Suppressor macrophage treated with lipopolysaccharide for 1 hour (primary cell): ENCODE data around the gene PRKRA.
A peak's percentile ranks its signal among the peaks of the same experiment; 100 is the strongest.
"Not testable (repeated sequence)": the region's sequence is repeated elsewhere in the genome, so short reads cannot be mapped to it uniquely, and the experiment has no call there.

Experiments
- DNase-seq, 3 donors: peaks; one replicate each; pipeline ENCODE4 v3.0.0-alpha.2; 2020 to 2022

PRKRA gene

DNA sequence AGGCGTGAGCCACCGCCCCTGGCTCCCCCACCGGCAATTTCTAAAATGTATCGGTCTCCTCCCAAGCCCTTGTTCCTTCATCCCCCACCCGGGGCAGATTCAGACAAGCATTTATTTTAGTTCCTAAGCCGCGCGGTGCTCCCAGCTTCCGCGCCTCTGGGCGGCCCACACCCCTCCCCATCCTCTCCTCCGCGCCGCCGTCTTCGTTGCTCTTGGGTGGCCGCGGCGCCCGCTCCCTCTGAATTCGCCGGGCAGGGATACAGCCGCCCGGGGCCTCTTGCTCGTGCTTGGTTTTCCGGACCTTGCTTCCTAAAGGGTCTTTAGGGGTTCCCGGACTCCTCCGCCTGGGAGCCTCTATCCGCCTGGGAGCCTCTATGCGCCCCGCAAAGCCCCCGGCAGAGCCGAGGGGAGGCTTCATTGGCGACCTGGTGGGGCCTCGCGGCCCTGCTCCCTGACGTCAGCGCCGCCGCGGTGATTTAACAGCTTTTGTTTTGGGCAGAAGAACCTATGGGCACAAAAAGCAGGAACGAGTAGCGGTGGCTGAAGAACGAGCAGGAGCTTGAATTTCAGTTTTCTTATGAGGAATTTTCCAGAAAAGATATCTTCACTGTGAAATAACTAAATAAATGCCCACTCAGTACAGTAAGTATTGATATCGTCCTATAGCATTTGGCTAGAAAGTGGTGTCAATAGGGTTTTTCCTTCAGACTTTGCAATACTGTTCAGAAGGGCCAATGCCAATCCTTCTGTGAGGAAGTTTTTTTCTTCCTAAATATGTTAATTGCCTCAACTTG is 37.3 kb downstream of the PRKRA start:
- peak; percentile 86 to 92 (median 89) for DNase-seq

DNA sequence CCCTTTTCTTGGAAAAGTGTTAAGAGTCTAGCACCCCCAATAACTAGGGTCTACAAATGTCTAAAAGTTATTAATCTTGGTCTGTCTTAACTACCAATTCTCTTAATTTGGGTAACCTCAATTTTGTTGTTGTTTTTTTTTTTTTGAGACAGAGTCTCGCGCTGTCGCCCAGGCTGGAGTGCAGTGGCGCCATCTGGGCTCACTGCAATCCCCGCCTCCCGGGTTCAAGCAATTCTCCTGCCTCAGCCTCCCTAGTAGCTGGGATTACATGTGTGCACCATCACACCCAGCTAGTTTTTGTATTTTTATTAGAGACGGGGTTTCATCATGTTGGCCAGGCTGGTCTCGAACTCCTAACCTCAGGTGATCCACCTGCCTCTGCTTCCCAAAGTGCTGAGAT is 38.5 kb downstream of the PRKRA start:
- not testable (repeated sequence) for DNase-seq

DNA sequence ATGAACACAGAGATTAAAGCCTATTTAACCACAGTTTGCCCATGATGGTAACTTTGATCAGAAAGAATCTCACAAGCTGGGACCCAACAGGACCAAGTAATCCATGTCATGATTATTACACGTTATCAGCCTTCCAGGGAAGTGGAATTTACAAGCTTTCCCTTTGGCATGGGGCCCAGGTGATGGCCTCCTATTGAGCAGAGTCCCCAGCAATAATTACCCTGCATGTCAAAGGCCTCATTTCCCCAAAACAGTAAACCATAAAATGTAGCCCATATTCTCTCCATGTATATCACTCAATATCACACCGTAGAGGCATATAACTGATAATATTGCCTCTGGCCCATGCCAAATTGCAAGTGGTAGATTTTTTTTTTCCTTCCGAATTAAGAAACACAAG is 38.9 kb downstream of the PRKRA start:
- DNase-seq, result no peak

DNA sequence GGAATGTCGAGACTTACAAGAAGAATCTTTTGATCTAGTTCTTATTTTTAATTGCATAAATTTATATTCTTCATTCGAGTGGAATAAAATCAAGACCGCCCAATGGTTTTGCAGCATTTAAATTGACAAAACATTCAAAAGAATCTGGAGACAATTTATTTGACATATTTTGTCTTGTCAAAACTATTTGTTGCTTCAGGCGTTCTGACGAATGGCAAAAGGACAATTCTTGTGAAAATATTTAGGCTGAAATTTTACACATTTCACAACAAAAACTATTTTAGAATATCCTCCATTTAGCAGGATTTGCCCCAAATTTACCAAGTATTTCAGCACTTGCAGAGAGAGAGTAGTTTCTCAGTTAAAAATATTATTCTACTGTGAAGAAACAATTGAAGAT is 41.7 kb downstream of the PRKRA start:
- no peak for DNase-seq

DNA sequence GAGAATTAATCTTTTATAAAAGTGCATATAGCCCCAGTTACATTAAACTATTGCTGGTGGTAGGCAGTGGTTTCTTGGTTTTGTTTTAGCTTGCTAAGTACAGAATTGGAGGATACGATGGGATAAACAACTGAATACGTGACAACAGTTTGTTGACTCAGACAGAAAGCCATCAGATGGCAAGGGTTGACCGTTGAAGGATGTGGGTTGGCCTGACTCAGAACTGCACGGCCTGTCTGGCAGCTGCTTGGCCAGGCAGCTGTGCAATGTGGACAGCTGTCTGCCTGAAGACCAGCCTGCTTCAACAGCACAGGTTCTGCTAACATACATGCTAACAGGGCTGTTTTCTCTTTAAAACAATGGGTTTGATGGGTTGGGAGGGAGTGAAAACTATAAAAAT is 46.6 kb downstream of the PRKRA start:
- peak; percentile 44 to 54 (median 50) for DNase-seq

DNA sequence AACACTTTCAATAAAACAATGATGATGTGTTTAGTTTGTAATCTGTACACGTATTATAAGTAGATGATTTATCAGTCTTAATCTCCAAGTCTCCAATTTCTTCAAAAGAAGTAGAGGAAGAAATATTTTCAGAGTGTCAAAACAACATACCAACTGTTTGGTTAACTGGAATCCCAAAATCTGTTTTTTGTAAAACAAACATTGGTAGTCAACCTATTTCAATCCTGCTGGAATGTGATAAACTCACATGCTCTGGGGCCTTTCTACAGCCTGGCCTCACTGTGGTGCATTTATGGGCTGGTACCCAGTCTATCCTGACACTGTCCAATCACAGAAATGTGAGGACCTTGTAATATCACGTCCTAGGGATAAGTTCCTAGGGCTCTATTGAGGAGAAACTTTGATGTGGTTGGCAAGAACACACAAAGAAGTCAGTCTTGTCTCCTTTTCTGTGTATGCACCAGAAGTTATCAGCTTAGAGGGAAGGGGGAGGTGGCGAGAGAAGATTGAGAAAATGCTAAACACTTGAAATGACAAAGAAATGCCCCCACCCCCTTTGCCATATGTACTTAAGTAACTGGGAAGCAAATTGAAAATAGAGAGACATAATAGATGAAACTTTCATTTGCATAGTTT is 47.2 kb downstream of the PRKRA start:
- no peak for DNase-seq

DNA sequence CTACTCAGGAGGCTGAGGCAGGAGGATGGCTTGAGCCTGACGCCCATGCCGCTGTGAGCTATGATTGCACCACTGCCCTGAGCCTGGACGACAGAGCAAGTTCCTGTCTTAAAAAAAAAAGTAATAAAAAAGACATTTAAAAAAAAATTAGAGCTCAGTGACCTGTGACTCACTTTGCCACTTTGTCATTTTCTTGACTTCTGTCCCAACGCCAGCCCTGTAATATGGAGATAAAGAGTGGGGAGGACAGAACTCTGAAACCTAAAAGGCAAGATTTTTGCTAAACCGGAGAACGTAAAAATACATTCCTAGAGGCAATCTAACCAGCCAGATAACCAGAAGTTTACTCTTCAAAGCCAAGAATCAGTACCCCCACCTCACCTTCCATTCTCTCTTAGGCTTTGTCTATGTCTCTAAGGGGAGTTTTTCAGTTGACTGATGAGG is 49.0 kb downstream of the PRKRA start:
- no peak for DNase-seq

DNA sequence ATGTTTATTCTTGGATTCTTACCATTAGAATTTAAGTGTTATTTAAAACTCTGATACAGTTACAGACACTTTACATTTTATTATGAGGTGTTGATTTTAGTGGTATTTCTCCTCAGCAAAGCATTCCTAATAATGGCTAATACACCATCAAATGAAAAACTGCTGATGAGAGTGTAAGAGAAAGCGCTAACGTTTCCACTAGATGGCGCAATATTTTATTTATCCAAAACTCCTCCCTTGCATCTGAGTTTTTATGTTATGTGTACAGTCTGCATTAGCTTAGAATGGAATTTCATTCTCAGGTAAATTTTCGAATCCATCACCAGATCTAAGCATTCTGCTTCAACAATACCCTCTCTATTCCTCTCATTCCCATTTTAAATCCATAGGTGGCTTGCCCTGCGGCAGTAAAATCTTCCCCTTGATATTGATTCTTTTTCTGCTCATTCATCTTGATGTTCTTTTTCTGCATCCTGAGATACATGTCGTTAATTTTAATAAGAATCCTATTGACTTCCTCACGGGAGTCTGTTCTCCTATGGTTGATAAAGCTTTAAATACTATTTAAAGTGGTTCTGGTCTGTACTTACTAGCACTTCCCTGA is 53.9 kb downstream of the PRKRA start:
- peak; percentile 70 to 87 (median 79) for DNase-seq

DNA sequence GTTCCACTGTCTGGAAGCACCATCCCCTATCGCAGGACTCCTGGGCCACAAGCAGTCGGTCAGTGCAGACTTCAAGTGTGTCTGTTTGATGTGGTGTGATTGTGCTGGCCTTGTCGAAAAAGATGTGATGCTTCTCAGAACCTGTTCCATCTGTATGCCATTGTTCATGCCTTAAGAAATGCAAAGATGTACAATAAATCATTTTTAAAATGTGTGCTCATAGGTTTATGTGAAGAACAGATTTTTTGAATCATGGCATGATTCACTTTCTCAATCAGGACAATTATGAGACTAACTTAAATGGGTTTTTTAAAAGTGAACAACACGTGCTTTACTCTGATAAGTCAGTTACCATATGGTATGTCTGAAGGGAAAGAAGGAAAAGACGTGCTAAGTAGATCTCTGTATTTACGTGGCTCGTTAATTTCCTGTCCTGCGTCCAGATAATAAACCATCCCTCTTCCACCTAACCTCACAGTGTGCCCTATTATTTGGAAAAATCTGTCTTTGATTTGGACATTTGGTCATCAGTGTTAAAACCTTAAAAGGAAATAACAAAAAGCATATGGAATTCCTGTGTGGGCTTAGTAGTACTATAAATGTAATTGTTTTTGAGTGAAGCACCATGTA is 54.9 kb downstream of the PRKRA start:
- no peak for DNase-seq

DNA sequence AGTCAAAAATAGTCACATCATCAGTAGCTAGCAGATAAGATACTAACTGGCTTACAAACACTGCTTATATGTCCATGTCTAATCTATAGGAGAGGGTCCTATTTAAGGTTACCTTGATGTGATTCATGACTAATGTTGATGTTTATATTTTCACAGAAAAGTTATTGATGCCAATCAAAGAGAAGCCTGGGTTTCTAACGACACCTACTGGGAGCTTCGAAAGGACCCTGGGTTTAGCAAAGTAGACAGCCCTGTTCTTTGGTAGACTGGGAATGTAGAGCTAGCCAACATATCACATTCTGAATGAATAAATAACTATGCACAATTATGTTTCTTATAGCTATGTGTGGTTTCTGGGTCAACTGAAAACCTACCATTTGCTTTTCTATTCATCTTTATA is 55.7 kb downstream of the PRKRA start:
- DNase-seq, result no peak

DNA sequence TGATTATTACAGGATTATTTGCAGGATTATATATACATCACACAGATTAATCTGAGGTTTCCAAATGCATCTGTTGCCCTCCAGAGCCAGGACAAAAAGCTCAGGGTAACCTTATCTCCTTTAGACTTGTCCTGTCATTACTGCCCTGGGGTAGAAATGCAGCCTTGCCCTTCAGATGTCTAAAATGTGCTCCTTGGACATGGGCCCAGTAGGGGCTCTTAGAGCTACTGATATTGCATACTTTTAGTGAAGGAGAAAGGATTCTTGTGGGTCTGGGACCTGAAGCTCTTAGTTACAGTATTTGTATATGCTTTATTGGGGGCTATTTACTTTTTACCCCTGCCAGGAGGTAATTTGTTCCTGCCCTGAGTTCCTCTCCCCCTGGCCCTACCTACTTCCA is 56.1 kb downstream of the PRKRA start:
- no peak for DNase-seq

DNA sequence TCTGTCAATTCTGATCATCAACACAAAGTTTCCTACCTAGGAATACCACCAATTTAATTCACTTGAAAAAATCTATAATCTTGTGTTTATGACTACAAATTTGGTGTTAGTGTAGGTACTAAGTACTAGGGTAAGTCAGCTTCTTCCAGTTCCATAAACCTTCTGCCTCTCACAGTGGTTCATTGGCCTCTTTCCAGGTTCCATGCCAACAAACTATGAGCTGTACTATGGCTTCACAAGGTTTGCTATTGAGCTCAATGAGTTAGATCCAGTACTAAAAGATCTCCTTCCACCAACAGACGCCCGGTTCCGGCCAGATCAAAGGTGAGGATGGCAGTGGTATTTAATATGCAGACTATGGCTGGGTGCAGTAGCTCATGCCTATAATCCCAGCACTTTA is 58.8 kb downstream of the PRKRA start:
- DNase-seq, result no peak

DNA sequence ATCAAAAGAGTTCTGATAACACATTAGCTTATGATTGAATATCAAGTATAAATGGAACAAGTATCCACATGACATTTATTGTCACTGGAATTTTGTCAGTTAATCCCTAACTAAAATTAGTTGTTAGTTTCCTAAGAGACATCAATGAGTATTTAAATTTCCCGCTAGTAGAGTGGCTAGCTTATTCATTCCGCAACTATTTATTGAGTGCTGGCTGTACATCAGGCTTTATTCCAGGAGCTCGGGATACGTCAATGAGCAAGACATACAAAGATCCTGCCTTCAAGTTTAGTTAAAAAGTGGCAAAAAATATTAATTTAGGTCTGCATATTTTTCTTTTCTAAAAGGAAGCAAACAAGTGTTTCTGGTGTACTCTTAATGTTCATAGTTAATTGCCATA is 59.3 kb downstream of the PRKRA start:
- DNase-seq, result no peak

DNA sequence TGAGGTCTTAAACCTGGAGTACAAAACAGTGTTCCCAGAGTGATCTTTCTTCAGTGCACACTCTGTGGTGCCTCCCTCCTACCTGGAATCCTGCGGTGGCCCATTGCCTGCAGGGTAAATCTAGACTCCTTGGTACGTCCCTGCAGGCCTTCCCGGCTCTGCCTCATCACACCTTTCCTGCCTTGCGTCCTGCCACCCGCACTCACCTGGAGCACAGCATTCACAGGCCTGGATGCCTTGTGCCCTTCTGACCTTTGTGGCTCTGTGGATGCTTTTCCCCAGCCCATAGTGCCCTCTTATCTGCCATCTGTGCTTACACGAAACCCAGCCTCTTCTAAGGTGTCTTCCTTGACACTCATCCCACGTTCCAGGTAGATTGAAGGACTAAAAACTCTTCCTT is 62.7 kb downstream of the PRKRA start:
- no peak for DNase-seq

DNA sequence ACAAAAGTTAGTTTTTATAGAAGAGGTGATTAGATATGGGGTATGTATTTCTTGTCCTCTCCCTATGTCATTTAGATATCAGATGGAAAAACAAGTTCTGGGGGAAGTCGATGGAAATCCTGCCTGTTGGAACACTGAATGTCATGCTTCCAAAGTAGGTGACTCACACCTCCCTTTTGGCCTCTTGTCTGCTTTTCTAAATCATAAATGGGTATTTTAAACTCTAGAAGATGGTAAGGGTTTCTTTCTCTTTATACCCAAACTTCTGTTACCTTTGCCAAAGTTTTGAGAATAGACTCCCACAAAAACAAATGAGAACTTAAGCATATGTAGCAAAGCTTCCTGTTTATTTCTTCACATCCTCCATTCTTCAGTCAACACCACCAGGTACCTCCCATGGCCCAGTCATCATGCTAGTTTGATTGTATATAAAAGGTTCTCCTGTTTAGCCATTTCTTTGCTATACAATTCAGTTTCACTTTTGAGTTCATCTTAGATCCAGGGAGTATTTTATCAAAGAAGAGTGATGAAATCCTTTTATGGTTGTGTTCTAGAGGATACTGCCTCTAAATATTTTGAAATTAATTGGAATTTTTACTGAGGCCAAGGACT is 63.9 kb downstream of the PRKRA start:
- DNase-seq, result no peak

DNA sequence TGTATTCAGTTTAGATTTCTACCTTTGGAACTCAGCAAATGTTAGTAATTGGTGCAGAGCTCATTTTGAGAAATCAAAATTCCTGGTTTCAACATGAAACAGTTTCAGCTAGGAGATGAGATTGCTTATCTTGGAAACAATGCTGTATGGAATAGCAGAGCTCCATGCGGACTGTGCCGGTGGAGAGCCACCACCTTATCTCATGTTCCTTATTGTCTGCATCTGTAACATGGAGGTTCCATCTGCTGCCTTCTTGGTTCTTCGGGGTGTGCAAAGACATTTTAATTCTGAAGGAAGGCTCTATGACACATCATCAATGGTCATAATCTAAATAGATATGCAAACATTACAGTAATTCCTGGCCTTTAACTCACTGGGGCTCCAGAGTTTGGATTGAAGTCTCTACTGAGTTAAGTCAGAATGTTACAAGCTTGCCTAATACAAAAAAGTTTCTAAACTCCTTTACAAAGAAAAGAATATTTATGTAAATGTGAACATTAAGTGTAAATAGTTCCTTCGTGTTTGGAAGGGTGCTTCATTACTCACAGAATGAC is 65.3 kb downstream of the PRKRA start:
- DNase-seq, result no peak

DNA sequence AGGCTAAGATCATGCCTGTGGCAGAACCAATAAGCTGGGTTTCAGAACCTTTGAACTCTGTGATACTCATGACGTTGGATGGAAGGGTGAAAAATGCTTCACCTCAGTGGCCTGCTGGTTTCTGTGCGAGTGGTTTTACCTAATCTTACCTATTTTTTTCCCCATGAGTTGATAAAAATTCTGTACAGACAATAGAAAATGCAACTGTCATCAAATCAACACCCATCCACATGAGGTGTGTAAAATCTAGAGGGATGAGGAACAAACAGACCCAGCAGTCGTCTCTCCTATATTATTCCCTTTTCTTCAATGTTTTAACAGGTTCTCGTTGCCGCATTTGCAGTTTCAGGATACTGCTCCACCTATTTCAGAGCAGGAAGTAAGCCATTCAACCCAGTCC is 67.3 kb downstream of the PRKRA start:
- no peak for DNase-seq
